HepG2 (cell line): ENCODE results near the gene QDPR. TPM values are rescaled to one million over a fixed set of nuclear protein-coding genes. Genes with fewer than 3 reads are reported as not detected.

Source experiments
- ADNP ChIP-seq: sonication (generic); formaldehyde crosslinking; IDR thresholded peaks from 2 replicates; pipeline ENCODE4 v1.4.0; 2020; ENCODE audit warnings: missing genetic modification reagents
- ATF2 ChIP-seq: sonication (generic); formaldehyde crosslinking; IDR thresholded peaks from 2 replicates; pipeline ENCODE4 v1.4.0; 2020; ENCODE audit warnings: missing genetic modification reagents
- ELF3 ChIP-seq: IDR thresholded peaks from 2 replicates; pipeline ENCODE4 v1.6.1; 2016; ENCODE audit warnings: missing genetic modification reagents, missing compliant biosample characterization
- HDAC2 ChIP-seq: sonication (generic); formaldehyde crosslinking; IDR thresholded peaks from 2 replicates; pipeline ENCODE4 v1.4.0; 2020; ENCODE audit warnings: missing genetic modification reagents
- HOMEZ ChIP-seq: IDR thresholded peaks from 2 replicates; pipeline ENCODE4 v1.6.1; 2016; ENCODE audit warnings: low read depth
- KLF11 ChIP-seq: IDR thresholded peaks from 2 replicates; pipeline ENCODE4 v1.6.1; 2016; ENCODE audit warnings: missing compliant biosample characterization
- MLX ChIP-seq: IDR thresholded peaks from 2 replicates; pipeline ENCODE4 v1.6.1; 2016
- MYPOP ChIP-seq: sonication (generic); formaldehyde crosslinking; IDR thresholded peaks from 2 replicates; pipeline ENCODE4 v1.8.1; 2023; ENCODE audit warnings: mild to moderate bottlenecking, moderate library complexity, missing genetic modification reagents
- NFE2 ChIP-seq: sonication (generic); formaldehyde crosslinking; IDR thresholded peaks from 2 replicates; pipeline ENCODE4 v1.4.0; 2020; ENCODE audit warnings: missing genetic modification reagents
- NFIB ChIP-seq: sonication (generic); formaldehyde crosslinking; IDR thresholded peaks from 2 replicates; pipeline ENCODE4 v1.9.0; 2021; ENCODE audit warnings: missing genetic modification reagents, mild to moderate bottlenecking, borderline replicate concordance
- NFKB2 ChIP-seq: sonication (generic); formaldehyde crosslinking; IDR thresholded peaks from 2 replicates; pipeline ENCODE4 v1.4.0; 2020; ENCODE audit warnings: missing genetic modification reagents, borderline replicate concordance
- NFKBIZ ChIP-seq: IDR thresholded peaks from 2 replicates; pipeline ENCODE4 v1.6.1; 2018; ENCODE audit warnings: missing genetic modification reagents, missing compliant biosample characterization
- NR2F1 ChIP-seq, 2 experiments: fragments of 450-650 bp in 1 of 2; formaldehyde crosslinking in 1 of 2; IDR thresholded peaks; 2 replicates each; pipeline versions ENCODE4 v1.5.0 to v1.6.1; 2016 to 2020; ENCODE audit warnings: mild to moderate bottlenecking in 1 of 2, missing compliant biosample characterization in 1 of 2, missing genetic modification reagents in 1 of 2, moderate library complexity in 1 of 2
- PHF21A ChIP-seq: sonication (generic); formaldehyde crosslinking; IDR thresholded peaks from 2 replicates; pipeline ENCODE4 v1.5.0; 2020; ENCODE audit warnings: mild to moderate bottlenecking, missing genetic modification reagents
- SIN3A ChIP-seq: IDR thresholded peaks from 2 replicates; pipeline ENCODE4 v1.6.1; 2011; ENCODE audit warnings: low read depth, mild to moderate bottlenecking, control low read depth, low read length, borderline replicate concordance
- SMAD9 ChIP-seq: sonication (generic); formaldehyde crosslinking; IDR thresholded peaks from 2 replicates; pipeline ENCODE4 v1.5.1; 2020; ENCODE audit warnings: mild to moderate bottlenecking, missing genetic modification reagents
- SOX13 ChIP-seq, 3 experiments: fragments of 450-650 bp in 1 of 3; sonication (generic) in 1 of 3; formaldehyde crosslinking in 1 of 3; IDR thresholded peaks in 2 of 3; conservative IDR thresholded peaks in 1 of 3; 2 replicates each; pipeline versions ENCODE4 v1.5.0 to v1.6.1; 2016 to 2020; ENCODE audit warnings: antibody characterized with exemption in 1 of 3, mild to moderate bottlenecking in 1 of 3, missing compliant biosample characterization in 1 of 3, missing genetic modification reagents in 1 of 3, moderate library complexity in 1 of 3
- TBX2 ChIP-seq: sonication (generic); formaldehyde crosslinking; IDR thresholded peaks from 2 replicates; pipeline ENCODE4 v1.5.0; 2020; ENCODE audit warnings: missing genetic modification reagents, mild to moderate bottlenecking, borderline replicate concordance
- TIGD3 ChIP-seq: sonication (generic); formaldehyde crosslinking; IDR thresholded peaks from 2 replicates; pipeline ENCODE4 v1.5.1; 2020; ENCODE audit warnings: mild to moderate bottlenecking, missing genetic modification reagents, borderline replicate concordance
- ZC3H13 ChIP-seq: sonication (generic); formaldehyde crosslinking; IDR thresholded peaks from 2 replicates; pipeline ENCODE4 v1.8.1; 2023; ENCODE audit warnings: mild to moderate bottlenecking, missing genetic modification reagents, moderate library complexity
- ZMYM3 ChIP-seq: sonication (generic); formaldehyde crosslinking; IDR thresholded peaks from 2 replicates; pipeline ENCODE4 v1.5.1; 2020; ENCODE audit warnings: mild to moderate bottlenecking, missing genetic modification reagents
- ZNF598 ChIP-seq: sonication (generic); formaldehyde crosslinking; IDR thresholded peaks from 2 replicates; pipeline ENCODE4 v1.5.1; 2020; ENCODE audit warnings: mild to moderate bottlenecking, missing genetic modification reagents, borderline replicate concordance
- ZNF670 ChIP-seq: sonication (generic); formaldehyde crosslinking; IDR thresholded peaks from 2 replicates; pipeline ENCODE4 v1.8.0; 2022; ENCODE audit warnings: mild to moderate bottlenecking, missing genetic modification reagents, borderline replicate concordance
- ZNF724P ChIP-seq: sonication (generic); formaldehyde crosslinking; IDR thresholded peaks from 2 replicates; pipeline ENCODE4 v1.8.0; 2022; ENCODE audit warnings: missing genetic modification reagents, borderline replicate concordance
- ZNF781 ChIP-seq: sonication (generic); formaldehyde crosslinking; IDR thresholded peaks from 2 replicates; pipeline ENCODE4 v1.5.1; 2020; ENCODE audit warnings: borderline replicate concordance, mild to moderate bottlenecking, missing genetic modification reagents; ENCODE audit errors: not compliant biosample characterization
- polyA plus RNA-seq, 8 experiments: library from polyadenylated mRNA; depleted of rRNA in 3 of 8; stranded (reverse) in 7 of 8; unstranded in 1 of 8; fragments of >200 nt; fragmentation: Illumina TruSeq in 4 of 8; extraction: Trizol in 4 of 8; gene quantifications; 2 replicates each; pipeline versions ENCODE4 v1.2.1 to v1.2.3, GENCODE V29; 2011 to 2016; ENCODE audit warnings: low read depth in 4 of 8, missing spikeins in 1 of 8, mixed read lengths in 1 of 8; ENCODE audit not compliant: insufficient read depth in 1 of 8
- total RNA-seq, 5 experiments: library from RNA; depleted of rRNA; stranded (reverse); fragments of >200 nt; fragmentation: Illumina TruSeq; extraction: Trizol; gene quantifications; 2 replicates each; pipeline ENCODE4 v1.2.3, GENCODE V29; 2016; ENCODE audit warnings: low read depth in 1 of 5

QDPR gene
- total and polyA plus RNA-seq, 2 of the 13 experiments (the other 11 are each of a cell fraction or from before 2014, with no cell fraction given), result 9.9 to 95.5 TPM

GRCh38 chr4:17511051-17511450 is 839 bp downstream of the QDPR start (continued):
- TF ChIP-seq ZMYM3 (CRISPR knock-in tag) (0 out of 2 replicates have a peak, but pooled peaks have one; percentile 38), NR2F1 (CRISPR knock-in tag; IDR thresholded peaks at IDR 0.05) (peak; percentile 42 to 63; a peak in 2 of 4 replicates), ZC3H13 (CRISPR knock-in tag) (no peak), ZNF670 (CRISPR knock-in tag) (no peak), PHF21A (no peak), MYPOP (0 out of 2 replicates have a peak, but pooled peaks have one; percentile 18), TBX2 (CRISPR knock-in tag) (peak; percentile 51; the same call in 1 of the 2 replicates), NFKBIZ (0 out of 2 replicates have a peak, but pooled peaks have one; percentile 15), MLX (CRISPR knock-in tag) (no peak), NFE2 (CRISPR knock-in tag) (no peak), ELF3 (CRISPR knock-in tag) (0 out of 2 replicates have a peak, but pooled peaks have one; percentile 27), SOX13 (IDR thresholded peaks at IDR 0.05) (no peak), SOX13 (CRISPR knock-in tag; conservative IDR thresholded peaks at IDR 0.05 in 1 of 2, IDR thresholded peaks at IDR 0.05 in 1 of 2) (0 out of 4 replicates have a peak, but pooled peaks of 1 of the 2 experiments have one; percentile 16), SIN3A (0 out of 2 replicates have a peak, but pooled peaks have one; percentile 25), NFIB (CRISPR knock-in tag) (no peak), ZNF724P (CRISPR knock-in tag) (no peak), HDAC2 (no peak), SMAD9 (CRISPR knock-in tag) (no peak), ADNP (CRISPR knock-in tag) (no peak), TIGD3 (CRISPR knock-in tag) (no peak), ZNF781 (CRISPR knock-in tag) (no peak), NFKB2 (CRISPR knock-in tag) (no peak), ATF2 (CRISPR knock-in tag) (no peak; the same call in 1 of the 2 replicates), ZNF598 (no peak), KLF11 (CRISPR knock-in tag) (no peak), HOMEZ (no peak)
